SK-N-MC (cell line): ENCODE measurements around the gene RAP1GAP2.

ENCODE experiments used
- DNase-seq: peaks from one replicate; pipeline ENCODE4 v3.0.0-alpha.2; 2011; ENCODE audit warnings: low read depth, low spot score
- H3K27ac ChIP-seq: fragments of 200-600 bp; sonication (generic); 2 replicates; pipeline ENCODE4 v1.5.1; 2016; ENCODE audit warnings: mixed run types
- H3K36me3 ChIP-seq: fragments of 200-600 bp; sonication (generic); 2 replicates; pipeline ENCODE4 v1.6.1; 2017; ENCODE audit warnings: antibody characterized with exemption, low read length, mixed read lengths; ENCODE audit not compliant: insufficient read depth
- H3K4me3 ChIP-seq: fragments of 200-600 bp; sonication (generic); 2 replicates; pipeline ENCODE4 v1.5.1; 2016
- H3K9ac ChIP-seq: fragments of 200-600 bp; sonication (generic); 2 replicates; pipeline ENCODE4 v1.8.0; 2017; ENCODE audit warnings: mixed run types, mixed read lengths; ENCODE audit not compliant: insufficient read length
- H3K9me3 ChIP-seq: fragments of 200-600 bp; sonication (generic); 2 replicates; pipeline ENCODE4 v1.6.1; 2017; ENCODE audit warnings: low read depth, mild to moderate bottlenecking, antibody characterized with exemption, low read length, moderate library complexity, mixed read lengths
- EZH2 ChIP-seq: fragments of 200-600 bp; sonication (generic); IDR thresholded peaks from one replicate; pipeline ENCODE4 v1.6.1; 2017; ENCODE audit warnings: antibody characterized with exemption
- FOXP2 ChIP-seq: optimal IDR thresholded peaks from 2 replicates; pipeline ENCODE3; 2011; ENCODE audit warnings: mild to moderate bottlenecking, moderate library complexity; ENCODE audit not compliant: insufficient read depth; ENCODE audit errors: extremely low read length, control extremely low read depth
- POLR2AphosphoS5 ChIP-seq: IDR thresholded peaks from 2 replicates; pipeline ENCODE4 v1.6.1; 2012; ENCODE audit warnings: mild to moderate bottlenecking, low read depth, low read length, borderline replicate concordance

RAP1GAP2 gene

GRCh38 chr17:2939714-2940351 lies 143.6 kb downstream of the RAP1GAP2 start:
- no peaks in the 10 kb centered on the region for H3K9me3 ChIP-seq
- no peak for DNase-seq
- H3K27ac ChIP-seq, result no peak overlapping the region
- H3K4me3 ChIP-seq, result no peak overlapping the region
- TF ChIP-seq EZH2, result no peak
- TF ChIP-seq POLR2AphosphoS5, result no peak
- no peak for TF ChIP-seq FOXP2
- no peak overlapping the region for H3K9ac ChIP-seq
- no peaks in the 10 kb centered on the region for H3K36me3 ChIP-seq

- Histone ChIP-seq H3K9me3 (no peaks in the 10 kb centered on the region), H3K27ac (no peak overlapping the region), H3K4me3 (no peak overlapping the region), H3K36me3 (no peaks in the 10 kb centered on the region), H3K9ac (no peak overlapping the region)
- TF ChIP-seq FOXP2, result no peak
- no peak for TF ChIP-seq EZH2
- no peak for TF ChIP-seq POLR2AphosphoS5
- no peak for DNase-seq
Measured at GRCh38 chr17:2940352-2940751, 144.1 kb downstream of the RAP1GAP2 start.

- H3K36me3 ChIP-seq, result no peaks in the 10 kb centered on the region
- DNase-seq, result no peak
- TF ChIP-seq POLR2AphosphoS5 (no peak), FOXP2 (no peak), EZH2 (no peak)
- H3K9me3 ChIP-seq, result no peaks in the 10 kb centered on the region
- H3K4me3 ChIP-seq, result no peak overlapping the region
- H3K9ac ChIP-seq, result no peak overlapping the region
- no peak overlapping the region for H3K27ac ChIP-seq
Measured at GRCh38 chr17:2943981-2944380, 147.7 kb downstream of the RAP1GAP2 start.

- no peak overlapping the region for H3K27ac ChIP-seq
- DNase-seq, result no peak
- no peak overlapping the region for H3K9ac ChIP-seq
- H3K36me3 ChIP-seq, result no peaks in the 10 kb centered on the region
- TF ChIP-seq FOXP2 (no peak), EZH2 (no peak), POLR2AphosphoS5 (no peak)
- no peaks in the 10 kb centered on the region for H3K9me3 ChIP-seq
- no peak overlapping the region for H3K4me3 ChIP-seq
Measured at GRCh38 chr17:2945299-2945698, 149.1 kb downstream of the RAP1GAP2 start.

- no peak for DNase-seq
- H3K27ac ChIP-seq, result no peak overlapping the region
- no peak overlapping the region for H3K4me3 ChIP-seq
- no peak overlapping the region for H3K9ac ChIP-seq
- H3K36me3 ChIP-seq, result no peaks in the 10 kb centered on the region
- no peak for TF ChIP-seq POLR2AphosphoS5
- TF ChIP-seq FOXP2, result no peak
- TF ChIP-seq EZH2, result no peak
- no peaks in the 10 kb centered on the region for H3K9me3 ChIP-seq
Measured at GRCh38 chr17:2946144-2946543, 149.9 kb downstream of the RAP1GAP2 start.

- no peak overlapping the region for H3K27ac ChIP-seq
- H3K9me3 ChIP-seq, result no peaks in the 10 kb centered on the region
- no peak for TF ChIP-seq EZH2
- no peak for TF ChIP-seq FOXP2
- TF ChIP-seq POLR2AphosphoS5, result no peak
- DNase-seq, result no peak
- H3K4me3 ChIP-seq, result no peak overlapping the region
- H3K36me3 ChIP-seq, result no peaks in the 10 kb centered on the region
- H3K9ac ChIP-seq, result no peak overlapping the region
Measured at GRCh38 chr17:2947588-2947950, 151.3 kb downstream of the RAP1GAP2 start.

- H3K9me3 ChIP-seq, result no peaks in the 10 kb centered on the region
- no peak overlapping the region for H3K9ac ChIP-seq
- H3K36me3 ChIP-seq, result no peaks in the 10 kb centered on the region
- H3K4me3 ChIP-seq, result no peak overlapping the region
- no peak overlapping the region for H3K27ac ChIP-seq
- DNase-seq, result no peak
- TF ChIP-seq POLR2AphosphoS5, result no peak
- no peak for TF ChIP-seq EZH2
- TF ChIP-seq FOXP2, result no peak
Measured at GRCh38 chr17:2947996-2948550, 151.8 kb downstream of the RAP1GAP2 start.

- TF ChIP-seq EZH2, result no peak
- TF ChIP-seq POLR2AphosphoS5, result no peak
- no peak for TF ChIP-seq FOXP2
- no peak overlapping the region for H3K9ac ChIP-seq
- DNase-seq, result no peak
- no peak overlapping the region for H3K27ac ChIP-seq
- H3K36me3 ChIP-seq, result no peaks in the 10 kb centered on the region
- no peak overlapping the region for H3K4me3 ChIP-seq
- H3K9me3 ChIP-seq, result no peaks in the 10 kb centered on the region
Measured at GRCh38 chr17:2948721-2949468, 152.7 kb downstream of the RAP1GAP2 start.
